GM12878 (cell line): ENCODE data around the gene BEST2. TPM values are rescaled to one million over a fixed set of nuclear protein-coding genes. Genes with fewer than 3 reads are reported as not detected.
"Not testable (repeated sequence)": the region's sequence is repeated elsewhere in the genome, so short reads cannot be mapped to it uniquely, and the experiment has no call there.

Experiments
- ATAC-seq: fragments of 200-7000 bp; cut with Tn5 transposase; 3 replicates; pipeline ENCODE4 v1.9.1; 2020; ENCODE audit warnings: mild to moderate bottlenecking, moderate library complexity
- BruUV-seq: library from RNA; stranded (reverse); fragments of 400-500 nt; replicated peaks from 2 replicates; lab custom pipeline; 2021; lab: Mats Ljungman, UMichigan
- CTCF ChIA-PET: fragments of 300-600 bp; sonication (Branson Sonifier 250); formaldehyde crosslinking; extraction: SDS; loops from one replicate; lab custom pipeline; 2021; ENCODE audit warnings: inconsistent platforms; lab: Yijun Ruan, JAX
- POLR2A ChIA-PET: fragments of 350-600 bp; formaldehyde crosslinking; extraction: SDS; loops from one replicate; lab custom pipeline; 2021; ENCODE audit warnings: inconsistent platforms; lab: Charles Lee
- RAD21 ChIA-PET: fragments of 300-600 bp; sonication (Branson Sonifier 250); formaldehyde crosslinking; loops from one replicate; lab custom pipeline; 2023; ENCODE audit warnings: antibody characterized with exemption; ENCODE audit not compliant: unreplicated experiment; lab: Charles Lee
- SMC1A ChIA-PET: fragments of 300-600 bp; sonication (Branson Sonifier 250); formaldehyde crosslinking; loops from one replicate; lab custom pipeline; 2023; ENCODE audit not compliant: unreplicated experiment, uncharacterized antibody; lab: Charles Lee
- DNase-seq: peaks from one replicate; pipeline ENCODE4 v3.0.0-alpha.2; 2011; ENCODE audit warnings: low read depth, low spot score
- FAIRE-seq: peaks from 3 replicates; lab custom pipeline; 2011; peaks lifted over from hg19 to GRCh38; lab: Jason Lieb, UNC
- H2AFZ ChIP-seq: 2 replicates; pipeline ENCODE4 v1.6.0; 2011; ENCODE audit warnings: low read depth, low read length, control low read depth; ENCODE audit not compliant: control insufficient read depth
- H3K27ac ChIP-seq: 2 replicates; pipeline ENCODE4 v1.5.1; 2011; ENCODE audit warnings: control low read depth; ENCODE audit not compliant: control insufficient read depth, insufficient read depth
- H3K27me3 ChIP-seq, 2 experiments: replicated peaks in 1 of 2; 2 replicates each; pipeline versions ENCODE4 v1.6.0 to v1.6.1; 2011; ENCODE audit warnings: low read length in 1 of 2; ENCODE audit not compliant: control insufficient read depth in 2 of 2, insufficient read depth in 2 of 2
- H3K36me3 ChIP-seq, 2 experiments: 2 replicates each; pipeline ENCODE4 v1.5.1; 2011; ENCODE audit warnings: low read length in 1 of 2; ENCODE audit not compliant: control insufficient read depth in 2 of 2, insufficient read depth in 2 of 2
- H3K4me1 ChIP-seq: 2 replicates; pipeline ENCODE4 v1.6.1; 2011; ENCODE audit warnings: mild to moderate bottlenecking, low read length, moderate library complexity, mixed read lengths; ENCODE audit not compliant: control insufficient read depth, insufficient read depth
- H3K4me2 ChIP-seq: 2 replicates; pipeline ENCODE4 v1.6.0; 2011; ENCODE audit warnings: control low read depth; ENCODE audit not compliant: control insufficient read depth, insufficient read depth
- H3K4me3 ChIP-seq: fragments of 200-600 bp; sonication (generic); 2 replicates; pipeline ENCODE4 v1.5.1; 2016
- H3K79me2 ChIP-seq: 2 replicates; pipeline ENCODE4 v1.6.0; 2011; ENCODE audit warnings: low read length; ENCODE audit not compliant: control insufficient read depth, insufficient read depth
- H3K9ac ChIP-seq: 2 replicates; pipeline ENCODE4 v1.8.0; 2011; ENCODE audit warnings: low read length, control low read depth, mixed read lengths; ENCODE audit not compliant: control insufficient read depth, insufficient read depth
- H3K9me3 ChIP-seq: replicated peaks from 3 replicates; pipeline ENCODE4 v1.5.1; 2011; ENCODE audit warnings: mild to moderate bottlenecking, low read length; ENCODE audit not compliant: control insufficient read depth, insufficient read depth
- H4K20me1 ChIP-seq: 2 replicates; pipeline ENCODE4 v1.6.0; 2011; ENCODE audit not compliant: control insufficient read depth, insufficient read depth
- CBX3 ChIP-seq: fragments of 200-600 bp; sonication (generic); IDR thresholded peaks from 2 replicates; pipeline ENCODE4 v1.6.1; 2016; ENCODE audit warnings: low read depth, borderline replicate concordance
- HSF1 ChIP-seq: fragments of 150-350 bp; IDR thresholded peaks from 2 replicates; pipeline ENCODE4 v1.6.1; 2014; ENCODE audit warnings: mild to moderate bottlenecking, low read depth, low read length
- IRF5 ChIP-seq: fragments of 450-650 bp; IDR thresholded peaks from 2 replicates; pipeline ENCODE4 v1.6.1; 2017; ENCODE audit warnings: borderline replicate concordance
- MXI1 ChIP-seq: fragments of 150-350 bp; IDR thresholded peaks from 2 replicates; pipeline ENCODE4 v1.6.1; 2011; ENCODE audit warnings: low read depth, mild to moderate bottlenecking, inconsistent platforms, low read length, improper control_type of control experiment
- POLR2A ChIP-seq: IDR thresholded peaks from 2 replicates; pipeline ENCODE4 v1.6.1; 2011; ENCODE audit warnings: low read depth, mild to moderate bottlenecking, low read length
- STAT3 ChIP-seq: IDR thresholded peaks from 2 replicates; pipeline ENCODE4 v1.6.1; 2011; ENCODE audit warnings: low read depth, low read length, improper control_type of control experiment
- WGBS: methylation state at CpG from one replicate; pipeline ENCODE4 v1.1.6; 2016; ENCODE audit warnings: low lambda C conversion rate; ENCODE audit not compliant: insufficient replicate concordance, insufficient coverage; ENCODE audit errors: missing lambda C conversion rate; 5-methylcytosine and 5-hydroxymethylcytosine counted together
- in situ Hi-C: fragments of 300-500 bp; cut with MboI; formaldehyde crosslinking; loops from 9 replicates; pipeline ENCODE4 v1.14.3; 2018; ENCODE audit warnings: mixed read lengths
- intact Hi-C: fragments of 100-400 bp; cut with micrococcal nuclease; formaldehyde crosslinking; loops from one replicate; pipeline ENCODE4 v1.14.2; 2022; ENCODE audit not compliant: unreplicated experiment
- polyA plus RNA-seq, 11 experiments: library from polyadenylated mRNA; depleted of rRNA in 4 of 11; unstranded in 6 of 11; stranded (reverse) in 5 of 11; fragments of >200 nt; fragmentation: Nextera tagmentation in 4 of 11; fragmentation: Illumina TruSeq in 1 of 11; extraction: Ambion mirVana in 4 of 11; extraction: Trizol in 1 of 11; gene quantifications; 1 replicate in 1 of 11; 2 replicates in 10 of 11; pipeline versions ENCODE4 v1.2.1 to v1.2.3, GENCODE V29; 2011 to 2016; ENCODE audit warnings: inconsistent platforms in 2 of 11, missing spikeins in 2 of 11, low read depth in 1 of 11
- total RNA-seq, 4 experiments: library from RNA; depleted of rRNA in 3 of 4; stranded (reverse); fragments of >200 nt in 3 of 4; fragmentation: Illumina TruSeq in 1 of 4; extraction: Trizol in 1 of 4; gene quantifications; 2 replicates each; pipeline versions ENCODE4 v1.2.1 to v1.2.3, GENCODE V29; 2013 to 2021

The BEST2 gene
- total and polyA plus RNA-seq, 10 of the 15 experiments (the other 5 are each of a cell fraction or from before 2014, with no cell fraction given): not detected

- no peak for TF ChIP-seq IRF5
- no peak for TF ChIP-seq HSF1
- no peak for TF ChIP-seq STAT3
- TF ChIP-seq MXI1: peak; percentile 97
- TF ChIP-seq POLR2A: peak; percentile 78
- TF ChIP-seq CBX3: no peak
These were observed 27.8 kb upstream of the BEST2 start, which contains the start of gene TNPO2 (continued) for GRCh38 chr19:12723641-12724426.

GRCh38 chr19:12725612-12726011, 26.0 kb upstream of the BEST2 start:
- FAIRE-seq, RAD21 ChIA-PET, H2AFZ ChIP-seq, H3K4me1 ChIP-seq, H3K9me3 ChIP-seq, H3K4me2 ChIP-seq, in situ Hi-C loops, H4K20me1 ChIP-seq, DNase-seq, H3K27ac ChIP-seq, H3K9ac ChIP-seq, ATAC-seq, intact Hi-C loops, H3K27me3 ChIP-seq, BruUV-seq, H3K4me3 ChIP-seq: not testable (repeated sequence)
- ChIA-PET POLR2A (interaction anchor here (0.7 to 6.8 kb wide), 2 partner anchors 8 to 35 kb away, joined by 5 to 58 read pairs; partner anchors contain the start of gene TRIR), CTCF (interaction anchor here (0.9 kb wide), 1 partner anchor 10 kb away, joined by 3 read pairs; no protein-coding TSS in a partner anchor), SMC1A (interaction anchor here (5.1 kb wide), 1 partner anchor 8 kb away, joined by 28 read pairs; the partner anchor contains the start of gene TRIR)
- Histone ChIP-seq H3K36me3 (peaks cover 18% of the 10 kb centered on the region in 2 experiments; a peak in 3 of 4 replicates), H3K79me2 (peaks cover 33% of the 10 kb centered on the region)
- WGBS: 100% methylated on average over 10 of the region's 10 CpGs
